Measurements from ENCODE around the gene EFHD2.
"Not testable (repeated sequence)": the region's sequence is repeated elsewhere in the genome, so short reads cannot be mapped to it uniquely, and the experiment has no call there.

EFHD2 gene

GRCh38 chr1:15388201-15388880 is 21.3 kb upstream of the EFHD2 start:
- DNase-seq (ENCODE audit: low spot score): no peak

- not testable (repeated sequence) for DNase-seq (ENCODE audit: low spot score)
Observed at GRCh38 chr1:15389828-15390227, 19.9 kb upstream of the EFHD2 start.

- DNase-seq (ENCODE audit: low spot score): no peak
Observed at GRCh38 chr1:15390667-15391066, 19.0 kb upstream of the EFHD2 start.

DNA sequence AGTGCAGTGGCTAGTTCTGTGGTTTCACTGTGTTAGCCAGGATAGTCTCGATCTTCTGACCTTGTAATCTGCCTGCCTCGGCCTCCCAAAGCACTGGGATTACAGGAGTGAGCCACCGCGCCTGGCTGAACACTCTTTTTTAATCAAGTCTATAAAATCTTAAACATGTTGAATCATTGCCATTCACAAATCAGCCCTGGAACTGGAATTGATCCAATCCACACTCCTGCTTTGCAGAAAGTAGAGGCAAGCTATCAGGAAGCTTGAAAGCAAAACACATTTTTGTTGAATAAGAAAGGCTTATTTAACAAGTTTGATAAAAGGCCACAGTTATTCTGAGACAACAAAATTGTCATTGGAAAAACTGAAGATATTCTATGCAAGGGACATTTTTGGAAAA is 18.3 kb upstream of the EFHD2 start:
- DNase-seq (ENCODE audit: low spot score): no peak

GRCh38 chr1:15393475-15394257 is 16.0 kb upstream of the EFHD2 start:
- DNase-seq (ENCODE audit: low spot score): no peak

DNA sequence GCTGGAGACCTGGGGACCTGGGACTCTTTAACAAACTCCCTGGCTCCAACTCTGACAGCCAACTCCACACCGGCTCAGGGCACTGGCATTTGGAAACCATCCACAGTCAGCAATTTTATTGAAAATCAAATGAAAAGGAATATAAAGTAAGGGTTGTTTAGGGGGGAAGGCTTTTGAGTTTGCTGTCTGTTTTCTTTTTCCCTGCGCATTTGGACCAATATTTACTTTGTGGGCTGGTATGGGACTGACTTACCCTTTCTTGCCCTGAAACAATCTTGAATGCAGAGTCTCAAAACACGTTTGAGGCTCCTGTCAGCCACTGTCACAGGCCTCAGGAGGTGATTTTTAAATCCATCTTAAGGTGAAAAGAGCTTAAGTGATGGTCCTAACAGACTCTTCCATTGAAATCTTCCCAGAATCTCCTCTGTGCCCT is 15.4 kb upstream of the EFHD2 start:
- DNase-seq (ENCODE audit: low spot score): no peak

DNA sequence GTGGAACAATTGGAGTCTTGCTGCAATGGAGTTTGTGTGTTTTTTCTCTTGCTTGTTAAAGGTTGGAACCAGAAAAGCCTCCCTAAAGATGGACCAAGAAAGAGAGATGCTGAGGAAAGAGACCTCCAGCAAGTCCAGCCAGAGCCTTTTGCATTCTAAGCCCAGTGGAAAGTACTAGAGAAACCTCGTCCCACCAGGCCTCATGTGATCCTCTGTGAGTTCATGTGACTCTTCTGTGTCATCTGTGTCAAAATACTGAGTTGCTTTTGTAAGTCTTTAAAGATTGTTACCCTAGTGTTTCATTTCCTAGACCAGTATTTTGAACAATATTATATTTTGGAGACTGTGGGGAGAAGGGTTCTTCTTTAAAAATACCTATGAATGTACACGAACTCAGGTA is 12.5 kb upstream of the EFHD2 start:
- DNase-seq (ENCODE audit: low spot score): no peak

- no peak for DNase-seq (ENCODE audit: low spot score)
Observed at GRCh38 chr1:15399710-15400109, 10.0 kb upstream of the EFHD2 start.

GRCh38 chr1:15400627-15401026 is 9.1 kb upstream of the EFHD2 start:
- DNase-seq (ENCODE audit: low spot score): no peak

GRCh38 chr1:15401391-15402055 is 8.2 kb upstream of the EFHD2 start:
- DNase-seq (ENCODE audit: low spot score): no peak

DNA sequence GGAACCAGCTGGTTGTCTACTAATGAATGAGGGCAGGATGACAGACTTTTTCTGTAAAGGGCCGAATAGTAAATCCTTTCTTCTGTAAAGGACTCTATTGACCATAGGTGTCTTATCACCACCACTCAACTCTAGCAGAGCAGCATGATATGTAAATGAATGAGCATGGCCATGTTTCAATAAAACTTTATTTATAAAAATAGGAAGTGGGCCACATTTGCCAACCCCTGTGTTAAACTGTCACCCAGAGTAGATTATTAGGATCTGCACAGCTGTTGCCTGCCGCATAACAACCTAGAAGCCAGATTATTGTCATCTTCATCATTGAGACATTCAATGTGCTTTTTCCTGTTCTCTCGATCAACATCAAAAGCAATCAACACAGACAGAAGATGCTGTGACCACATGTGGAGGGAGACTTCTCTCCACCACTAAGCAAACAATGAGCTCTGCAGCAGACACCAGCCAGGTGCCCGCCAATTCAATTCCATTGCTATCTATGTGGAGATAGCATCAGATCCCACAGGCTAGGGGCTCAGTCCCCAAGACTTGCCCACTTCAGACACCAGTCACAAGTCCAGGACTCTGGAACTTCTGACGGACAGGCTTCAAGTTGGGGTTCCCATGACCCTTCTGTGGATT is 6.8 kb upstream of the EFHD2 start:
- DNase-seq (ENCODE audit: low spot score): no peak

DNA sequence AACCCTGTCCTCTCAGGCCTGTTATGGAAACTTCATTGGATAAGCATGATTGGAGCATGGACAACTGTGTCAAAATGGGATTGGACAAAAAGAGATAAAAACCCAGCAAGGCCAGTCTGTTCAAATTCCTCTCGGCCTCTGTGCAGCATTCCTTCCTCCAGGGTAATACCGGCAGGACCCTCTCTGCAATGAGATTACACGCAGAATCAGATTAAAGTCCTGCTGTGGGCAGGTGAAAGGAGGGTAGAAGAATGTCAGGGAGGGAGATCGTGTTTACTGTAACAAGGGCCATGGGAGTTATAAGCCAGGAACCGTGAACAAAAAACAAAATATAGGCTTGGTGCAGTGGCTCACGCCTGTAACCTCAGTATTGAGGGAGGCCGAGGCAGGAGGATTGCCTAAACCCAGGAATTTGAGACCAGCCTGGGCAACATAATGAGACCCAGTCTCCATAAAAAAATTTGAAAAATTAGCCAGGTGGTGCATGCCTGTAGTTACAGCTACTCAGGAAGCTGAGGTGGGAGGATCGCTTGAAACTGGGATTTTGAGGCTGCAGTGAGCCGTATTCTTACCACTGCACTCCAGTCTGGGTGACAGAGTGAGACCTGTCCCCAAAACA is 5.6 kb upstream of the EFHD2 start:
- no peak for DNase-seq (ENCODE audit: low spot score)

- no peak for DNase-seq (ENCODE audit: low spot score)
Observed at GRCh38 chr1:15405106-15405850, 4.4 kb upstream of the EFHD2 start.

- DNase-seq (ENCODE audit: low spot score): no peak
Observed at GRCh38 chr1:15406614-15407559, 2.8 kb upstream of the EFHD2 start.

- DNase-seq (ENCODE audit: low spot score): no peak
Observed at GRCh38 chr1:15407580-15407979, 2.1 kb upstream of the EFHD2 start.

GRCh38 chr1:15408890-15409387 is 749 bp upstream of the EFHD2 start:
- DNase-seq (ENCODE audit: low spot score): no peak

DNA sequence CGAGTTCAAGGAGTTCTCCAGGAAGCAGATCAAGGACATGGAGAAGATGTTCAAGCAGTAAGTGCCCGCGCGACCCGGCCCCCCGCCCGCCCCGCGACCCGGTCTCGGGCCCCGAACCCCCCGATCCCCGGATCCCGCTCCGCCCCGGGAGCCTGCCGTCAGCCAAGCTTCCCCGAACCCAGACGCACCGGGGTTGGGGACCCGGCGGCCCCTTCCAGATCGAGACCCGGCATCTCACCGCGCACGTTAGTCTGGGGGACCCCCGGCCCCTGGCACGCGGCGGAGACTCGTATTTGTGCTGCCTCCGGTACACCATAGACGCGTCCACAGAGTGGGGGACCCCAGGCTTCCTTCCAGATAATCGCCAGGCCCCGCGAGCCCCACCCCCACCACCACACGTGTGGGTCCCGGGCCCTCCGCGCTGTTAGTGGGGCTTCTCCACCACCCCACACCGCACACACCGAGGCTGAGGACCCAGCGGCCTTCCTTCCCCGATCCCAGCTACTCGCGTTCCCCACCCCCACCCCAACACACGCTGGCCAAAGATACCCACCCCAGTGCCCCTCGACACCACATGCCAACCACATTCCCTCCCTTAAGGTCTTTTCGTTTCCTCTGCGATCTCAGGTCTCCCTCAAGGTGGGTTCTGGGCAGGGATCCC is 665 bp downstream of the EFHD2 start:
- DNase-seq (ENCODE audit: low spot score): no peak

GRCh38 chr1:15410884-15411245 is 1.2 kb downstream of the EFHD2 start:
- DNase-seq (ENCODE audit: low spot score): no peak

GRCh38 chr1:15411593-15412137 is 2.0 kb downstream of the EFHD2 start:
- peak; percentile 62 for DNase-seq (ENCODE audit: low spot score)
